ENCODE measurements around the gene DOCK9.

GRCh38 chr13:98975822-98976261 lies 2.0 kb downstream of the DOCK9 start:
- TF ChIP-seq POLR2AphosphoS5 (IDR thresholded peaks at IDR 0.05; ENCODE audit: low read depth) = no peak
- TF ChIP-seq CTCF (conservative IDR thresholded peaks at IDR 0.05; ENCODE audit: low read depth in 2 of 2) = no peak
- TF ChIP-seq REST (IDR thresholded peaks at IDR 0.05; ENCODE audit: unreplicated experiment) = no peak
- no peak for TF ChIP-seq CREB1 (CRISPR knock-in tag; IDR thresholded peaks at IDR 0.05; ENCODE audit: low read depth)
- TF ChIP-seq EZH2 (IDR thresholded peaks at IDR 0.05; ENCODE audit: low read depth, unreplicated experiment) = no peak
- no peak for TF ChIP-seq JUNB (IDR thresholded peaks at IDR 0.05; ENCODE audit: unreplicated experiment)
- TF ChIP-seq EZH2phosphoT487 (IDR thresholded peaks at IDR 0.05; ENCODE audit: unreplicated experiment) = no peak
- no peak for TF ChIP-seq ETS1 (IDR thresholded peaks at IDR 0.05)
- TF ChIP-seq ZNF114 (CRISPR knock-in tag; IDR thresholded peaks at IDR 0.05) = no peak
- no peak for TF ChIP-seq NANOG (IDR thresholded peaks at IDR 0.05; ENCODE audit: borderline replicate concordance)
